DOHH2 (cell line): ENCODE data around the gene PRKCQ.

ENCODE experiments used
- CTCF ChIP-seq: fragments of 200-600 bp; sonication (generic); IDR thresholded peaks from one replicate; pipeline ENCODE4 v1.5.1; 2014; ENCODE audit warnings: antibody characterized with exemption, mild to moderate bottlenecking, low read depth, low read length; ENCODE audit not compliant: poor library complexity, severe bottlenecking
- EZH2phosphoT487 ChIP-seq: fragments of 200-600 bp; sonication (generic); IDR thresholded peaks from 2 replicates; pipeline ENCODE4 v1.6.1; 2017; ENCODE audit warnings: borderline replicate concordance, mild to moderate bottlenecking, antibody characterized with exemption, low read length, moderate library complexity, mixed read lengths

- no peak for TF ChIP-seq CTCF
- no peak for TF ChIP-seq EZH2phosphoT487
These were observed 66.6 kb downstream of the PRKCQ start for GRCh38 chr10:6513476-6513875.
